Measurements from ENCODE around the gene TUFT1.
"Not testable (repeated sequence)": the region's sequence is repeated elsewhere in the genome, so short reads cannot be mapped to it uniquely, and the experiment has no call there.

TUFT1 gene

GRCh38 chr1:151518431-151518830, 21.7 kb upstream of the TUFT1 start:
- Mint-ChIP-seq H3K4me3 (no peak overlapping the region), H3K27ac (no peak overlapping the region)
- TF ChIP-seq CTCF (IDR thresholded peaks at IDR 0.05) = no peak

GRCh38 chr1:151518936-151519335, 21.2 kb upstream of the TUFT1 start:
- Mint-ChIP-seq H3K27me3 (ENCODE audit: low read depth, poor library complexity) (peaks cover 8% of the 10 kb centered on the region), H3K9me3 (no peaks in the 10 kb centered on the region), H3K4me1 (peaks cover 32% of the 10 kb centered on the region), H3K4me3 (no peak overlapping the region), H3K36me3 (ENCODE audit: low read depth) (no peaks in the 10 kb centered on the region), H3K27ac (no peak overlapping the region)
- DNase-seq = no peak
- TF ChIP-seq CTCF (IDR thresholded peaks at IDR 0.05) = no peak

More at GRCh38 chr1:151518431-151518830, 21.7 kb upstream of the TUFT1 start:
- H3K36me3 Mint-ChIP-seq (ENCODE audit: low read depth) = no peaks in the 10 kb centered on the region
- peaks cover 8% of the 10 kb centered on the region for H3K27me3 Mint-ChIP-seq (ENCODE audit: low read depth, poor library complexity)
- no peaks in the 10 kb centered on the region for H3K9me3 Mint-ChIP-seq
- DNase-seq = no peak
- H3K4me1 Mint-ChIP-seq = peaks cover 32% of the 10 kb centered on the region

- Mint-ChIP-seq H3K27me3 (ENCODE audit: low read depth, poor library complexity) (peaks cover 8% of the 10 kb centered on the region), H3K4me1 (peaks cover 31% of the 10 kb centered on the region), H3K36me3 (ENCODE audit: low read depth) (no peaks in the 10 kb centered on the region), H3K9me3 (no peaks in the 10 kb centered on the region), H3K4me3 (no peak overlapping the region), H3K27ac (peak overlapping the region; percentile 34)
- no peak for TF ChIP-seq CTCF (IDR thresholded peaks at IDR 0.05)
- no peak for DNase-seq
These were observed 20.4 kb upstream of the TUFT1 start for GRCh38 chr1:151519667-151520066.

GRCh38 chr1:151520359-151520758, 19.8 kb upstream of the TUFT1 start:
- no peaks in the 10 kb centered on the region for H3K36me3 Mint-ChIP-seq (ENCODE audit: low read depth)
- no peak for TF ChIP-seq CTCF (IDR thresholded peaks at IDR 0.05)
- no peak for DNase-seq
- no peaks in the 10 kb centered on the region for H3K9me3 Mint-ChIP-seq
- H3K27me3 Mint-ChIP-seq (ENCODE audit: low read depth, poor library complexity) = peaks cover 8% of the 10 kb centered on the region
- no peak overlapping the region for H3K4me3 Mint-ChIP-seq
- no peak overlapping the region for H3K27ac Mint-ChIP-seq
- peaks cover 35% of the 10 kb centered on the region for H3K4me1 Mint-ChIP-seq

GRCh38 chr1:151522427-151522826, 17.7 kb upstream of the TUFT1 start:
- H3K36me3 Mint-ChIP-seq (ENCODE audit: low read depth); DNase-seq; H3K27ac Mint-ChIP-seq; H3K4me3 Mint-ChIP-seq; H3K9me3 Mint-ChIP-seq; H3K27me3 Mint-ChIP-seq (ENCODE audit: low read depth, poor library complexity): not testable (repeated sequence)
- H3K4me1 Mint-ChIP-seq = peaks cover 30% of the 10 kb centered on the region

- Mint-ChIP-seq H3K4me3 (no peak overlapping the region), H3K4me1 (peaks cover 30% of the 10 kb centered on the region), H3K27me3 (ENCODE audit: low read depth, poor library complexity) (peaks cover 3% of the 10 kb centered on the region), H3K27ac (peak overlapping the region; percentile 41), H3K36me3 (ENCODE audit: low read depth) (no peaks in the 10 kb centered on the region), H3K9me3 (no peaks in the 10 kb centered on the region)
- TF ChIP-seq CTCF (IDR thresholded peaks at IDR 0.05) = no peak
- no peak for DNase-seq
These were observed 16.8 kb upstream of the TUFT1 start for GRCh38 chr1:151523326-151523725.
